Measurements from ENCODE around the gene HPN. TPM values are rescaled to one million over a fixed set of nuclear protein-coding genes. Genes with fewer than 3 reads are reported as not detected.
"Not testable (repeated sequence)": the region's sequence is repeated elsewhere in the genome, so short reads cannot be mapped to it uniquely, and the experiment has no call there.

HPN gene
- total and polyA plus RNA-seq, 2 donors (not counting 3 experiments of a cell fraction or from before 2014, with no cell fraction given): 0.10 TPM; not detected in 1

GRCh38 chr19:35005256-35005977 is 36.1 kb upstream of the HPN start:
- no peaks in the 10 kb centered on the region for H4K20me1 ChIP-seq (replicated peaks; ENCODE audit: control insufficient read depth, extremely low read depth, insufficient read depth, low read length)

GRCh38 chr19:35006007-35006341 is 35.5 kb upstream of the HPN start:
- DNase-seq (ENCODE audit: low read depth, low spot score); dilution Hi-C loops (cut with MboI; ENCODE audit: extremely low pct_ligation_motif_present, low sequenced_read_pairs): not testable (repeated sequence)

More at GRCh38 chr19:35005256-35005977, 36.1 kb upstream of the HPN start:
- DNase-seq (ENCODE audit: low read depth, low spot score) (no peak), FAIRE-seq (no peak)
- H3K4me3 ChIP-seq (replicated peaks in 1 of 3; ENCODE audit: insufficient read depth in 1 of 3, low read depth in 1 of 3, low read length in 3 of 3): no peak overlapping the region
- no peaks in the 10 kb centered on the region for H3K27me3 ChIP-seq (ENCODE audit: control insufficient read depth in 2 of 2, insufficient read depth in 2 of 2, low read length in 2 of 2)
- no peak overlapping the region for H3K4me2 ChIP-seq (ENCODE audit: insufficient read depth, low read length)
- TF ChIP-seq FOS (IDR thresholded peaks at IDR 0.05; ENCODE audit: borderline replicate concordance, insufficient read depth, low read length) (no peak), MYC (IDR thresholded peaks at IDR 0.05; ENCODE audit: low read depth, low read length) (no peak), MAX (IDR thresholded peaks at IDR 0.05; ENCODE audit: insufficient read depth, insufficient read length) (no peak), JUN (IDR thresholded peaks at IDR 0.05; ENCODE audit: borderline replicate concordance, insufficient read depth, insufficient read length, low read depth) (no peak), POLR2A (IDR thresholded peaks at IDR 0.05; ENCODE audit: low read depth, low read length) (no peak), CTCF (IDR thresholded peaks at IDR 0.05; ENCODE audit: extremely low read depth in 1 of 2, insufficient read depth in 1 of 2, low read depth in 1 of 2, low read length in 2 of 2) (no peak)
- ChIA-PET CTCF (interaction anchor here (1.0 to 9.9 kb wide), 4 partner anchors 10 to 31 kb away, joined by 4 to 129 read pairs (median 6); partner anchors contain the start of gene SCN1B), POLR2A (no interaction called here)
- H3K4me1 ChIP-seq (ENCODE audit: control insufficient read depth, extremely low read depth, insufficient read depth, low read length): peaks cover 48% of the 10 kb centered on the region
- dilution Hi-C loops (cut with MboI; ENCODE audit: extremely low pct_ligation_motif_present, low sequenced_read_pairs): no loop called here
- peaks cover 11 to 17% of the 10 kb centered on the region in 2 experiments for H3K36me3 ChIP-seq (ENCODE audit: control insufficient read depth in 2 of 2, extremely low read depth in 1 of 2, insufficient read depth in 2 of 2, low read length in 2 of 2)
- no peaks in the 10 kb centered on the region for H3K9me3 ChIP-seq (replicated peaks; ENCODE audit: control insufficient read depth, insufficient read depth, low read length)
- no TSS peak for BruUV-seq (replicated peaks)
- intact Hi-C loops (cut with micrococcal nuclease): loop anchor here (10.0 kb wide), 1 partner anchor 81 kb away; the partner anchor contains the start of gene ZNF30
- H3K79me2 ChIP-seq (ENCODE audit: control insufficient read depth, insufficient read depth, low read length): peaks cover 54% of the 10 kb centered on the region
- no peak overlapping the region for H2AFZ ChIP-seq (ENCODE audit: low read depth, low read length)
- H3K9ac ChIP-seq (replicated peaks; ENCODE audit: extremely low read depth, insufficient read depth, low read length): no peak overlapping the region
- peak overlapping the region; percentile 51 for H3K27ac ChIP-seq (ENCODE audit: insufficient read depth, low read depth, low read length)
- no peaks in the 10 kb centered on the region for H3K9me1 ChIP-seq (replicated peaks; ENCODE audit: control insufficient read depth, extremely low read depth, insufficient read depth, low read length)

More at GRCh38 chr19:35006007-35006341, 35.5 kb upstream of the HPN start:
- POLR2A ChIA-PET; H4K20me1 ChIP-seq (replicated peaks; ENCODE audit: control insufficient read depth, extremely low read depth, insufficient read depth, low read length); H3K9me3 ChIP-seq (replicated peaks; ENCODE audit: control insufficient read depth, insufficient read depth, low read length); H3K9me1 ChIP-seq (replicated peaks; ENCODE audit: control insufficient read depth, extremely low read depth, insufficient read depth, low read length); H2AFZ ChIP-seq (ENCODE audit: low read depth, low read length); H3K27me3 ChIP-seq (ENCODE audit: control insufficient read depth in 2 of 2, insufficient read depth in 2 of 2, low read length in 2 of 2); H3K9ac ChIP-seq (replicated peaks; ENCODE audit: extremely low read depth, insufficient read depth, low read length); H3K4me3 ChIP-seq (replicated peaks in 1 of 3; ENCODE audit: insufficient read depth in 1 of 3, low read depth in 1 of 3, low read length in 3 of 3); BruUV-seq (replicated peaks); FAIRE-seq: not testable (repeated sequence)
- intact Hi-C loops (cut with micrococcal nuclease): loop anchor here (10.0 kb wide), 1 partner anchor 81 kb away; the partner anchor contains the start of gene ZNF30
- Histone ChIP-seq H3K27ac (ENCODE audit: insufficient read depth, low read depth, low read length) (peak overlapping the region; percentile 51), H3K4me1 (ENCODE audit: control insufficient read depth, extremely low read depth, insufficient read depth, low read length) (peaks cover 48% of the 10 kb centered on the region), H3K4me2 (ENCODE audit: insufficient read depth, low read length) (peak overlapping the region; percentile 29), H3K36me3 (ENCODE audit: control insufficient read depth in 2 of 2, extremely low read depth in 1 of 2, insufficient read depth in 2 of 2, low read length in 2 of 2) (peaks cover 11 to 20% of the 10 kb centered on the region in 2 experiments), H3K79me2 (ENCODE audit: control insufficient read depth, insufficient read depth, low read length) (peaks cover 50% of the 10 kb centered on the region)
- CTCF ChIA-PET: interaction anchor here (0.9 to 9.9 kb wide), 8 partner anchors 11 to 61 kb away, joined by 3 to 129 read pairs (median 5); partner anchors contain the start of gene SCN1B
